Lower leg skin (tissue), 4 donors: ENCODE data around the gene VWDE. TPM values are rescaled to one million over a fixed set of nuclear protein-coding genes. Genes with fewer than 3 reads are reported as not detected.

Experiments used
- DNase-seq, 2 donors: peaks; one replicate each; pipeline ENCODE4 v3.0.0-alpha.2; 2019; ENCODE audit warnings: low spot score in 2 of 2
- H3K4me3 ChIP-seq: fragments of 200-600 bp; sonication (generic); 2 replicates; pipeline ENCODE4 v1.5.1; 2017; ENCODE audit warnings: mild to moderate bottlenecking, low read depth; ENCODE audit not compliant: poor library complexity, severe bottlenecking
- CTCF ChIP-seq, 3 donors: fragments of 450-650 bp; IDR thresholded peaks; one replicate each; pipeline ENCODE4 v1.5.1; 2016; ENCODE audit warnings: antibody characterized with exemption in 3 of 3, mild to moderate bottlenecking in 3 of 3, moderate library complexity in 2 of 3
- POLR2A ChIP-seq, 2 donors: fragments of 450-650 bp; IDR thresholded peaks; one replicate each; pipeline ENCODE4 v1.6.1; 2016 to 2017; ENCODE audit warnings: antibody characterized with exemption in 2 of 2, mild to moderate bottlenecking in 1 of 2, moderate library complexity in 1 of 2
- WGBS, 2 donors: methylation state at CpG; one replicate each; pipeline ENCODE4 v1.1.5; 2018; 5-methylcytosine and 5-hydroxymethylcytosine counted together
- intact Hi-C: fragments of 100-400 bp; cut with DNase I; formaldehyde crosslinking; loops from one replicate; pipeline ENCODE4 v1.15.0; 2023; ENCODE audit warnings: low total_unique reads
- total RNA-seq, 4 donors: library from RNA; depleted of rRNA; stranded (reverse); fragments of >200 nt; gene quantifications; one replicate each; pipeline ENCODE4 v1.1.0, GENCODE V29; 2016

The VWDE gene
- total RNA-seq, 4 donors from 2014 or later = 0.05 to 0.32 (median 0.19) TPM; not detected in 1

- WGBS, 2 donors = 59 to 72% methylated on average over 2 of the region's 2 CpGs
- TF ChIP-seq CTCF (IDR thresholded peaks at IDR 0.05) (no peak), POLR2A (IDR thresholded peaks at IDR 0.05) (no peak)
- no peak overlapping the region for H3K4me3 ChIP-seq
- no peak for DNase-seq
- intact Hi-C loops = no loop called here
Observed at GRCh38 chr7:12337095-12337494, 66.6 kb downstream of the VWDE start.

- TF ChIP-seq POLR2A (IDR thresholded peaks at IDR 0.05) = no peak
- no peak for TF ChIP-seq CTCF (IDR thresholded peaks at IDR 0.05)
- WGBS, 2 donors = 48 to 57% methylated on average over 6 of the region's 6 CpGs
- no peak for DNase-seq
- H3K4me3 ChIP-seq = no peak overlapping the region
- intact Hi-C loops = loop anchor here (10.0 kb wide), 1 partner anchor 264 kb away; no protein-coding TSS in a partner anchor
Observed at GRCh38 chr7:12328888-12329770, 74.5 kb downstream of the VWDE start.

- no peak overlapping the region for H3K4me3 ChIP-seq
- no peak for TF ChIP-seq CTCF (IDR thresholded peaks at IDR 0.05)
- TF ChIP-seq POLR2A (IDR thresholded peaks at IDR 0.05) = no peak
- no peak for DNase-seq
- WGBS, 2 donors = 78 to 82% methylated on average over 3 of the region's 3 CpGs
- intact Hi-C loops = loop anchor here (10.0 kb wide), 1 partner anchor 263 kb away; no protein-coding TSS in a partner anchor
Observed at GRCh38 chr7:12327922-12328321, 75.7 kb downstream of the VWDE start.

- DNase-seq = no peak
- no peak for TF ChIP-seq CTCF (IDR thresholded peaks at IDR 0.05)
- no peak for TF ChIP-seq POLR2A (IDR thresholded peaks at IDR 0.05)
- no peak overlapping the region for H3K4me3 ChIP-seq
- intact Hi-C loops = loop anchor here (10.0 kb wide), 1 partner anchor 261 kb away; no protein-coding TSS in a partner anchor
Observed at GRCh38 chr7:12325646-12326045, 78.0 kb downstream of the VWDE start.

- no peak for DNase-seq
- no peak for TF ChIP-seq POLR2A (IDR thresholded peaks at IDR 0.05)
- intact Hi-C loops = loop anchor here (10.0 kb wide), 1 partner anchor 259 kb away; no protein-coding TSS in a partner anchor
- 75% methylated on average over 10 of the region's 10 CpGs for WGBS, 2 donors
- H3K4me3 ChIP-seq = no peak overlapping the region
Observed at GRCh38 chr7:12323415-12323814, 80.2 kb downstream of the VWDE start.

- intact Hi-C loops = loop anchor here (10.0 kb wide), 1 partner anchor 258 kb away; no protein-coding TSS in a partner anchor
- WGBS, 2 donors = 56 to 58% methylated on average over 3 of the region's 3 CpGs
- TF ChIP-seq POLR2A (IDR thresholded peaks at IDR 0.05) (no peak), CTCF (IDR thresholded peaks at IDR 0.05) (no peak)
- no peak for DNase-seq
- H3K4me3 ChIP-seq = no peak overlapping the region
Observed at GRCh38 chr7:12322903-12323300, 80.8 kb downstream of the VWDE start.
